ENCODE results near the gene CNTFR.

DNA sequence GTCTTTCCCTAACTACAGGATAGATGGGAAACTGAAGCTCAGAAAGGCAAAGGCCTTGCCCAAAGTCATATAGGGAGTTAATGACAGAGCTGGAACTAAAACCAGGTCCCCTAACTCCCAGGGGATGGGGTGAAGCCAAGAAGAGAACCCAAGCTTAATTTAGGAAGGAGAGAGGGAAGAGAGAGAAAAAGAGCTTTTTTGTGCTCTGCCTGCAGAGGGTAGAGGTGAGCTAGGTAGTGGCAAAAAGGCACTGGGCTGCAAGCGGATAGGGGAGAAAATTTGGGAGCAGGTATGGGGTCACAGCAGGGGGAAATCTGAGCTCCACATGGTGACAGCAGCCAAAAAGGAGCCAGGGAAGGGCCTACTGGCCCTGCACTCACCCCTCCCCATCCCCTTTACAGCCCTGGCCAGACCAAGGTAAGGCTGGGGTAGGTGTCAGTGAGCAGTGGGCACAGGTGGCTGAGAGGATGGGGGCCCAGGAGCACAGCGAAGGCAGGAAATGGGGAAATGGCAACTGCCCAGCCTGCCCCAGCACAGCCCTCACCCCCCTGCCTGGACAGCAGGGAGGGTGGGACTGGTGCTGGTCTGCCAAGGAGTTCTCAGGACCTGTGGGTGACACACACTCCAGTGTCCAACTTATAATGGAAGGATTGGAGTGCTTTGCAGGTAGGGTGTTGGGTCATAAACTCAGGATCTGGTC is 70.1 kb downstream of the CNTFR start:
- TF ChIP-seq, protein P1, sequence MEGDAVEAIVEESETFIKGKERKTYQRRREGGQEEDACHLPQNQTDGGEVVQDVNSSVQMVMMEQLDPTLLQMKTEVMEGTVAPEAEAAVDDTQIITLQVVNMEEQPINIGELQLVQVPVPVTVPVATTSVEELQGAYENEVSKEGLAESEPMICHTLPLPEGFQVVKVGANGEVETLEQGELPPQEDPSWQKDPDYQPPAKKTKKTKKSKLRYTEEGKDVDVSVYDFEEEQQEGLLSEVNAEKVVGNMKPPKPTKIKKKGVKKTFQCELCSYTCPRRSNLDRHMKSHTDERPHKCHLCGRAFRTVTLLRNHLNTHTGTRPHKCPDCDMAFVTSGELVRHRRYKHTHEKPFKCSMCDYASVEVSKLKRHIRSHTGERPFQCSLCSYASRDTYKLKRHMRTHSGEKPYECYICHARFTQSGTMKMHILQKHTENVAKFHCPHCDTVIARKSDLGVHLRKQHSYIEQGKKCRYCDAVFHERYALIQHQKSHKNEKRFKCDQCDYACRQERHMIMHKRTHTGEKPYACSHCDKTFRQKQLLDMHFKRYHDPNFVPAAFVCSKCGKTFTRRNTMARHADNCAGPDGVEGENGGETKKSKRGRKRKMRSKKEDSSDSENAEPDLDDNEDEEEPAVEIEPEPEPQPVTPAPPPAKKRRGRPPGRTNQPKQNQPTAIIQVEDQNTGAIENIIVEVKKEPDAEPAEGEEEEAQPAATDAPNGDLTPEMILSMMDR (optimal IDR thresholded peaks at IDR 0.05 in 1 of 3, IDR thresholded peaks at IDR 0.05 in 1 of 3, conservative IDR thresholded peaks at IDR 0.05 in 1 of 3; ENCODE audit: extremely low read depth in 1 of 3, insufficient read depth in 2 of 3, low read length in 3 of 3): peak; percentile 21 to 44 (median 24)
- no peak for TF ChIP-seq EZH2 (IDR thresholded peaks at IDR 0.05; ENCODE audit: low read length)
